NCI-H345 (cell line): Measurements from ENCODE around the gene CDC73.
"Not testable (repeated sequence)": the region's sequence is repeated elsewhere in the genome, so short reads cannot be mapped to it uniquely, and the experiment has no call there.

Experiments used
- DNase-seq: peaks from one replicate; lab custom pipeline; 2025; lab: John Stamatoyannopoulos, UW

The CDC73 gene

GRCh38 chr1:193181536-193181935 is 59.7 kb downstream of the CDC73 start:
- DNase-seq: no peak

GRCh38 chr1:193181985-193182384 is 60.2 kb downstream of the CDC73 start:
- DNase-seq: peak; percentile 68

GRCh38 chr1:193183019-193183627 is 61.3 kb downstream of the CDC73 start:
- DNase-seq: peak; percentile 77

GRCh38 chr1:193184776-193185175 is 62.9 kb downstream of the CDC73 start:
- DNase-seq: no peak

- no peak for DNase-seq
Measured at GRCh38 chr1:193185211-193185610, 63.4 kb downstream of the CDC73 start.

- DNase-seq: peak; percentile 77
Measured at GRCh38 chr1:193185901-193186731, 64.3 kb downstream of the CDC73 start, which contains the start of gene B3GALT2. B3GALT2 (minus strand) TSS chr1:193186613; CDS start chr1:193181562, 5,051 bp downstream.

- no peak for DNase-seq
Measured at GRCh38 chr1:193187114-193187513, 65.3 kb downstream of the CDC73 start.

GRCh38 chr1:193188915-193189314 is 67.1 kb downstream of the CDC73 start:
- DNase-seq: not testable (repeated sequence)

GRCh38 chr1:193189442-193190095 is 67.7 kb downstream of the CDC73 start:
- DNase-seq: no peak

- no peak for DNase-seq
Measured at GRCh38 chr1:193190096-193190744, 68.4 kb downstream of the CDC73 start.

GRCh38 chr1:193192586-193192985 is 70.8 kb downstream of the CDC73 start:
- no peak for DNase-seq

- no peak for DNase-seq
Measured at GRCh38 chr1:193199940-193200339, 78.1 kb downstream of the CDC73 start.

- DNase-seq: no peak
Measured at GRCh38 chr1:193201021-193201420, 79.2 kb downstream of the CDC73 start.

GRCh38 chr1:193210996-193211395 is 89.2 kb downstream of the CDC73 start:
- no peak for DNase-seq

GRCh38 chr1:193211539-193211938 is 89.7 kb downstream of the CDC73 start:
- DNase-seq: no peak

GRCh38 chr1:193212637-193213036 is 90.8 kb downstream of the CDC73 start:
- no peak for DNase-seq

GRCh38 chr1:193213998-193214397 is 92.2 kb downstream of the CDC73 start:
- DNase-seq: no peak

- DNase-seq: peak; percentile 23
Measured at GRCh38 chr1:193216920-193217319, 95.1 kb downstream of the CDC73 start.

- no peak for DNase-seq
Measured at GRCh38 chr1:193219391-193219790, 97.6 kb downstream of the CDC73 start.

GRCh38 chr1:193221651-193222050 is 99.8 kb downstream of the CDC73 start:
- DNase-seq: no peak

- DNase-seq: no peak
Measured at GRCh38 chr1:193222056-193222615, 100.3 kb downstream of the CDC73 start.

GRCh38 chr1:193229136-193229535 is 107.3 kb downstream of the CDC73 start:
- DNase-seq: no peak
